ENCODE measurements around the gene SH3GL1.
A peak's percentile ranks its signal among the peaks of the same experiment; 100 is the strongest.

SH3GL1 gene

DNA sequence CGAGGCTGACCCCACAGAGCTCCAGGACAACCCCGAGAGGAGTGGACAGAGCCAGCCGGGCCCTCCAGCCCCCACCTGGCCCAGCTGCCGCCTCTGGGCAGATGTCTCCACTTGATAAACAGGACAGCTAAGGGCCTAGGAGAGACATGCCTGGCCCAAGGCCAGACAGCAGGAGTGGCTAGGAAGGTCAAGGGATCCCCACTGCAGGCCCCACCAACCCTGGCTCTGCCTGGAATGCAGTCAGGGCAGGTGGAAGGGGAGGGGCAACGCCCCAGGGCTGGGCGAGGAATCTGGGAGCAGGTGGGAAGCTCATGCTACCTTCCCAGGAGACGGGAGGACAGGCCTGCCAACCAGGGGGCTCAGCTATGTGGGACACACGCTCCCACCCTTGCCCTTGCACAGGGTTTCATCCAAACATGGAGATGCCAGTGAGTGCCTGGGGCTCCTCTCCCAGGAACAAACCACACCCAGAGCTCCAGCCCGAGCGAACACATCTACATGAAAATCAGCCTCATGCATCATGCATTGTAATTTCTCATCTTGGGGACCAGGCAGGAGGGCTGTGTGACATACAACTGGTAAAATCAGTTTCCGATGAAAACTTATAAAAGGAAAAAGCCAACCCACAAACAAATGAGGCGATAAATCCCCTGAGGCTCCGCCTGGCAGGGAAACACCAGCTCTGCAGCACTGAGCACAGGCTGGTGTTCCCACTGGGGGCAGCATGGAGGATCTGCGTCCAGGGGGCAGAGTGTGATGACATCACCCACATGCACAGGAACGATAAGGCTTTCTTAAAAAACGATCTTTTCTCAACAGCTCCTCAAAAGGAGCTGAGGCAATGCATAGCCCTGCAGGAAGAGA, 25.0 kb downstream of the SH3GL1 start:
- no peak for DNase-seq (ENCODE audit: low spot score)

DNA sequence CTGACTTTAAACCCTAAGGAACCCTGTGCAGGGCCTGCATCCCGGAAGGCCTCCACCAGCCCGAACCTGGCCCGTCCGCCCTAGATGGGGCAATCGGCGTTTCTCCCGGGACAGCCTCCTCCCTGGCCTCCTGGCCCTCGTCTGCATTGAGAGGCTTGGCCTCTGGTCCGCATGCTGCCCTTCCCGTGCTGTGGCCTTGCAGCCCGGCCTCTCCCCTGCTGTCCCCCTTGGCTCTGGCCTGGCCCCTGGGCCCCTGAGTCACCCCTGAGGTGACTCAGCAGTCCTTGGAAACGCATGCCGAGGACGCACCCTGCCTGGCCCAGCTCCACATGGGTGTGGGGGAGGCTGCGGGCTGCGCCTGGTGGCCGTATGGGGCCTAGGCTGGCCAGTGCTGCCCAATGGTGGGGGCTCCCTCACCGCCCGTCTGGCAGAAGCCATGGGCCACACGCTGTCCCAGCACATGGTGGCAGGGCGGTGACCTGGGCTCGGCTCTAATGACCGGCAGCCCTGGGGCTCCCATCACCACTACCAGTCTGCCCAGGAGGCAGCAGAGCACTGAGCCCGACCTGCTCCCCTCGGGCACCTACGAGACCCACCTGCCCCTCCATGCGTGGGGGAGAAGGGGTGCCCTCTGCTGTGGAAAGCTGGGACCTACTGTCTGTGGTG, 25.7 kb downstream of the SH3GL1 start:
- peak; percentile 83 for DNase-seq (ENCODE audit: low spot score)

DNA sequence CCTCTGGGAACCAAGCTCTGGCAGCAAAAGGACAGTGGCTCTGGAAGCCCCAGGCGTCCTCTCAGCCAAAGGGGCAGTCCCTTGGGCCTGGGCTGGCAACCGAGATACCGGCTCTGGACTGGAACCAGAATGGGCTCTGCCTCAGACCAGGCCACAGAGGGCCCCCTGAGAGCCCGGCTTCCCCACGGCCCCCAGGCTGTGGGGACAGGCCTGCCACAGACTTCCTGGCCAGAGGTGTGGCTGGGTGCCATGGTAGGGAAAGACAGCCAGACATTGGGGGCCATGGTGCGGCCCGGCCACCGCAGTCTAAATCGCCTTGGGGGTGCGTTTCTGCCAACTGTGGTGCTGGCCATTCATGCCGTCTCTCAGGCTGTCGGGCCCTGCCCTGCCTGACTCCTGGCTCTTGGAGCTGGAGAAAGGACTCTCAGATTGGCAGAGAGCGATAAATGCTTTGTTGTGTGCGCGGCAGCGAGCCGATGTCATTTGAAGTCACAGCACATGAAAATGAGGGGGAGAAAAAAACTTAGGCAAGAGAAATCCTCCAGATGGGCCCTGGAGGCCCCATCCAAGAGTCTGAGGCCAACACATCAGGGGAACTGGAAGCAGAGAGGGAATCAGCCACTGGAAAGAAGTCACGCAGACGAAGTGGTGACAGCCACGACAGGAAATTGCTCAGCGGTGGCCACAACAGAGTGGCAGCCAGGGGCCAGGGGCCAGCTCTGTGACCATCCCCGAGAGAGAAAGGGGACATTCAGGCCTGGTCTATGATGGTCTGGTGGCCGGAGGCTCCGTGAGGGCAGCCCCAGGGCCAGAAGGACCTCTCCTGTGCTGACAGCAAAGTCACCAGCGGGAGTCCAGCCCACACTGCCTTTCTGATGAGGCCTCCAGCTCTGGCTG, 26.5 kb downstream of the SH3GL1 start:
- no peak for DNase-seq (ENCODE audit: low spot score)

DNA sequence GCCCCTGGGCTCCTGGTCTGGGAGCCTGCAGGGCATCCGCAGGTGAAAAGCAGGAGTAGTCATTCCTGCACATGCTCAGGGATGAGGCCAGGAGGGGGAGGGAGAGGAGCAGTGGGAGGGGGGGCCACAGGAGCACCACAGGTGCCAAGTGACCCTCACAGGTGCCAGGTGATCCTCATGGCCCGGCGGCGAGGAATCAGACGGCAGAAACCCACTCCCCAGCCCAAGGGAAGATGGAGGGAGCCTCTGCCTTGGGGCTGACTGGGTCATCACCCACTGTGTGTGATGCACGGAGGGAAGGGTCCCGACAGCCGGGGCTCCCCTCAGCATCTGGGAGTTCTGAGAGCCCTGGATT, 27.4 kb downstream of the SH3GL1 start:
- DNase-seq (ENCODE audit: low spot score) = no peak

DNA sequence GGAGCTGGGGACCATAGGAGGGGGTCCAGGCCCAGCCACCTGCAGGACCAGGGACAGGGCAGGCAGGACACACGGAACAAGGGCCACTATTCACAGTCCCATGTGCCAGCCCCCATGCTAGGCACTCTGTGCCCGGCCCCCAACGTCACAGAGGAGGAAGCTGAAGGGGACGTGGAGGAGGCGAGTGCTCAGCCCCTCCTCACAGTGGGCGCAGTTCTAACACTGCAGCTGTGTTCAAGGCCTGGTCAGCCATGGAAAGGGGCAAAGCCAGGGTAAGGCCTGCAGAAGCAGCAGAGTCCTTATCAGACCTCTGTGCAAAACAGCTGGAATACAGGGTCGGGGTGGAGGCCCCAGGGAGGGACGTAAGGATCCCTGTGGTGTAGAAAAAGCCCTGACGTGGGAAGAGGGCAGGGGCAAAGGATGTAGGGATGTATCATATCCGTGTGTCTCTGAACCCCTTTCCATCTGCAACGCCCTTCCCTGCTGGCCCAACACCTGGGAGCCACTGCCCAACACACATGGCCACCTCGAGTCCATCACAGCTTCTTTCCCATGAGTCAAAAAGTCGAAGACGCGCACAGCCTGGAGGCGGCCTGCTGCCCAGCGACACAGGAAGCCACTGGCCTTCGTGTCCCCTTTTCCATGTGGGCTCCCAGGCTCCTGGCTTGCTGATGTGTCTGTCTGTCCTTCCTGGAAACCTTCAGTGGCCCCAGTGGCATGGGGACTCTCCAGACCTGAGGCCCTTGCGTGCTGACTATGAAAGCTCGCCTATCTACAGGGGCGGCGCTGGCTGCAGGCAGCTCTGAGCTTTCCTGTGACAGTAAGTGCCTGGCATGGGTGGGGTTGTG, 28.0 kb downstream of the SH3GL1 start:
- no peak for DNase-seq (ENCODE audit: low spot score)

DNA sequence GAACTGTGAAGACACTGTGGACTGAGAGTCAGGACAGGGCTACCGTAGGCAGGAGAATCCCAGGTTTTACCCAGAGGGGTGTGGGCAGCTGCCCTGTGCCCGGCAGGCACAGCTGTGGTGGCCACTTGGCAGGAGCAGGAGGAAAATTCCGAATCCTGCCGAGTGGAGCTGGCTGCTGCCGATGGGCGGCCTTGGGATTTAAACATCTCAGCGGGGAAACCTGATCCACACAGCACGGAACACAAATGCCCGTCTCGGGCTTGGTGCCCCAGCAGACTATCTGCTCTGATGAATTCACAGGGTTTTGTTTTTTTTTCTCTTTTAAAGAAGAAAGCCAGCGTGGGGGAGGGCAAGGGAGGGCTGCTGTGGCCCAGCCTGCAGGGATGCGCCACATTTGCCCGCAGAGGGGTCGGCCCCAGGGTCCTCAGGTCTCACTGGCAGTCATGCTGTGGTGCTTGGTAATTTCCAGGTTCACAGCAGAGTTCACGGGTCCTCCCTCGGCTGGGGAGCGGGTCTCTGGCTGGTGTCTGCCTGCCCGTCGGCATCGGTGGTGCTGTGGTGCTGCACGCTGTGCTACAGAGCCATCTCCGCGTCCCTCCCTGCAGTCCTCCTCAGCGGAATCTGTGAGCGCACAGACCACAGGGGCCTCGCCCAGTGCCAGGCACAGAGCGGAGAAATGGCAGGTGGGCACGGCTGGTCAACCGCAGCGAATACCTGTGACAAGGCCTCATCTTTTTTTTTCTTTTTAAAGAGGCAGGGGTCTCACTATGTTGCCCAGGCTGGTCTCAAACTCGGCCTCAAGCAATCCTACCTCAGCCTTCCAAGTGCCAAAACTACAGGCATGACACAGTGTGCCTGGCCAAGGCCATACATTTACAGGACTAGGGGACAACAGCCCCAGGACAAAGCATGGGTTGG, 28.8 kb downstream of the SH3GL1 start:
- no peak for DNase-seq (ENCODE audit: low spot score)

DNA sequence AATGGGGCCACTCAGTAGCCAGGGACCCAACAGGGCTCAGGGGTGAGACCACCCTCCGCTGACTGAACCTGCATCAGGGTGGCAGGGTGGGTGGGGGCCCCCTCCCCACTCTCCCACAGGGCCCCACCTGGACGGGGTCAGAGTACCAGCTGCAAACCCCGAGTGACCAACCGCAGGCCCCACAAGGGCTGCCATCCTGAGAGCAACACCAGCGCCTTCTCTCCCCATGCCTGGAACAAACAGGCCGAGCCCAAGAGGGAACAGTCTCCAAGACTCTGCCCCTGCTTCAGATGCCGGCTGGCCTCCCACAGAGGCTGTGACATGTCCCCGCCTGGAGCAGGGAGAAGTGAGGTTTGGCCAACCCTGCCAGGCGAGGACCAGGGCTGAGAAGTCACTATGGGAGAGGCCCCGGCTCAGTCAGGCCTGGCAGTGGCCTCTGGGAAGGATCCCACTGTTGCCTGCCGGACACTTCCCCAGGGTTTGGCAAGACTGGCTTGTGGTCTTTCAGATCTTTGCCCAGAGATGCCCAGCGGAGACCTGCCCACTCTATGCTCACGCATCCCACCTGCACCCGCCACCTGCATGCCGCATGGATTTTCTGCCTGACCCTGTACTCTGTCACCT, 29.8 kb downstream of the SH3GL1 start:
- no peak for DNase-seq (ENCODE audit: low spot score)

DNA sequence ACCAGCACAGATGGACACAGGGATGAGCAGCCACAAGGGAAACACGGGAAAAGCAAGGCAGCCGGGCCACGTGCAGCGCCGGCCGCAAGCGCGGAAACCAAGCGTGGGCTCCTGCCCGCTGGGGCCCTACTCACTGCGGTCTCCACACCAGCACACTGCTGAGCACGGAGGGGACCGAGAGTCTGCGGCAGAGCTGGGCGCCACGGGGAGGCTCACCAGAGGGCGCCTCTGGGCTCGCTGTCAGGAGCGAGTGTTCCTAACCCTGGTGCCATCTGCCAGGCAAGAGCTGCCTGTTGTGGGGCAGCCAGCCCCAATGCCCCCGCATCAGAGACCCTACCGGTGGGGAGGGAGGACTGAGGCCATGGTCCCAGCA, 30.5 kb downstream of the SH3GL1 start:
- DNase-seq (ENCODE audit: low spot score) = no peak

DNA sequence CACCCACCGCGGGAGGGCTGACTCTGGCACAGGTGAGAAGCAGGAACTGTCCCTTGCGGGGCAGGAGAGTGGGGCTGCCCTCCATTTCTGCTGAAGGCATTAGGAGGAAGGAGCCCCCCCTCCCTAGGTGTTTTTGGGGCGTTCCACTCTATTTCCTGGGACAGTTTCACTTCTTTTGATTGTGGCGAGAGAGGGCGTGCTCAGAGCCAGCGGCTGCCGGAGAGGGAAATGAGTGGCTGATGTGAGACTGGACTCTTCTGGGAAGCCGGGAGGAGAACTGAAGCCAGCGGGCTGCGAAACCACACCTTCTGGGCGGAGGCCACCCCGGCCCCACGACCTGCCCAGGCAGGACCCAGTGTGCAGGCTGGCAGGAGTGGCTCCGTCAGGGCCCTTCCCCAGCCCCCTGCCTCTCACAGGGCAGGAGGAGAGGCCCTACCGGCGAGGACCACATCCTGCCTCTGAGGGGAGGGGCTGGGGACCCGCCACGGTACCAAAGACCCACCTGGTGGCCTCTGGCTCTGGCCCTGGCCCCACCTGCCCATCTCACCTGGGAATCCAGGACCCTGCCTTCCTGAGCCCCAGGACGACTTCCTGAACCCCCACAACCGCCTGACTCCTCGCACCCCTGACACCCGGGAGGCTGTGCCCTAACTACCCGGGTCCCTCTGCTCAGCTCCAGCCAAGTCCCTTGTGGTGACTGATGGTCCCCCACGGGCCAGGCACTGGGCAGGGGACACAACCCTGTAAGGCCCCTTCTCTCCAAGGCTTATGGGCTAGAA, 31.0 kb downstream of the SH3GL1 start:
- DNase-seq (ENCODE audit: low spot score) = no peak

DNA sequence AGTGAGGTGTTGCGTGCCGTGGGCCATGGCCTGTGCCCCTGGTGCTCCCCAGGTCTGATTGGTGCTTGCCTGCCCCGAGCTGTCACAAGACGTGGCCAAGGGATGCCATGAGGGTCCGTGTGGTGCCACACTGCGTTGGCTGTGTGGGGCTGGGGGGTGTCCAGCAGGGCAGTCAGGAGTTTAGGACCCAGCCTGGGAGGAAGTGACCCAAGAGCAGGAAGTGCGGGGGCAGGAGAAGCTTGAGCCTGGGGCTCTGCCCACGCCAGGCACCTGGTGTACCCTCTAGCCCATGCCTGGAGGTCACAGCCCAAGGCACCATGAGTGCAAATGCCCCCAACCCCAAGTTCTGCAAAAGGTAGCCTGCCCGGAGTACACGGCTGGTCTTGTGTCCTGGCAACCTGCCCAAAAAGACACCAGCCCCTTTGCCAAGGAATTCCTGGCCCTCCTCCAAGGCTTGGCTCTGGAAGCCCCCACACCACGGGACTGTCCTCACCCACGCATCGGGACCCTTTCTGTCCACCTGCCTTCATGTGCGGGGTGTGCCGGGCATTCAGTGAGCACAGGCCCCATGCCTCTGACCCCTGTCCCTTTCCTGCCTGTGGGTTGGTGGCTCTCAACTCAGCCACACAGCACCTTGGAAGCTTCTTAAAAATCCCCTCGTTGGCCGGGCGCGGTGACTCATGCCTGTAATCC, 32.1 kb downstream of the SH3GL1 start:
- DNase-seq (ENCODE audit: low spot score) = no peak

DNA sequence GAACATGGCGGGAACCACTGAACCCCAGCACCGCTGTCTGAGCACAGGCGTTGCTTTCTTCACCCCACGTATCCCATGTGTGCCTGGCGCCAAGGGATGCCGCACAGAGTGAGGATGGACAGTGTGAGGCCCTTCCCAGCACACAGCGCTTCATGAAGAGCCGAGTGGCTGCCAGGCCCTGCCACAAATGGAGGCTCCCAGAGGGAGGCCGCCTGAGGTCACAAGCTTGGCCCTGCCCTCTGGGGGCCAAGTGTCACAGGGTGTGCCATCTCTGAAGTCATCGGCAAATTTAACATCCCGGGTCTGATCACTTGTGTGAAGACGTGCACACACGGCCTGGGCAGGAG, 32.6 kb downstream of the SH3GL1 start:
- DNase-seq (ENCODE audit: low spot score) = no peak

DNA sequence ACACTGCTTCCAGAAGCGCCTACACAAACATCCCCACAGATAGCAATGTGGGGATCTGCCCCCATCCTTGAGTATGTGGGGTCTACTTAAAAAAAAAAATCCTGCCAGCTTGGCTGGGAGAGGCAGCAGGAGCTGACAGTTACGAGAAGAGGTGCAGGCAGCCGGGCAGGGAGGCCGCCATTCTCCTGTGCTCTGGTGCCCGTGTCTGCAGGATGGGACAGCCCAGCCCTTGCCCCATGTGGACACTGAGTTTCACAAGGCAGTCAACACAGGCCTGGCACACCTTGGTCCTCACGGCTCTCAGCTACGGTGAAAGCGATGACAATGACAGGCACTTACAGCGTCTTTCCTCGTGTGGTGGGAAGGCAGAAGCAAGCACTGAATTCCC, 33.0 kb downstream of the SH3GL1 start:
- DNase-seq (ENCODE audit: low spot score) = no peak

DNA sequence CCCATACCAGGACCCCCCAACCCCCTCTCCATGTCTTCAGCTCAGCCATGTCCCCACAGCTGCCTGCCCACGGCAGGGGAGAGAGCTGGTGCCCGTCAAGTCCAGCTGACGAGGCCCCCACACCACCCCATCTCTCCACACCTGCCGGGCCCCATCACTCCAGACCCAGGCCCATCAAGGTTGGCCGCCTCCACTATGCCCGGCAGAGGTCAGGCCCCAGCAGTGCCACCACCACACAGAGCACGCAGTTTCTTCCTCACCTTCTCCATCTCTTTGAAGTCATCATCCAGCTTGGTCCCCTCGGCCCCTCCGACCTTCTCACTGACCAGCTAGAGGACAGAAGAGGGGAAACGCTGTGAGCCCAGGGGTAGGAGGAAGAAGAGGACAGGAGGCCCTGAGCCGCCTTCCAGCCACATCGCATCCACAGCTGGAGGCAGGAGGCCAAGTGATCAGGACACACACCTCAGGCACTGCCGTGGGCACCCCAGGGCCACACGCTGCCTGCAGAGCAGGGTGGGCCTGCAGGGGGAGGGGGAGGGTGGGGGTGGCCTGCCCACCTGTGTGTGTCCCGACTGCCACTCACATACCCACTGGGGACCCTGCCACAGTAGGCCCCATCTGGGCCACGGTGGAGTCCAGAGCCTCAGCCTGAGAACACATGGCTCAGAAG, 33.5 kb downstream of the SH3GL1 start:
- no peak for DNase-seq (ENCODE audit: low spot score)

DNA sequence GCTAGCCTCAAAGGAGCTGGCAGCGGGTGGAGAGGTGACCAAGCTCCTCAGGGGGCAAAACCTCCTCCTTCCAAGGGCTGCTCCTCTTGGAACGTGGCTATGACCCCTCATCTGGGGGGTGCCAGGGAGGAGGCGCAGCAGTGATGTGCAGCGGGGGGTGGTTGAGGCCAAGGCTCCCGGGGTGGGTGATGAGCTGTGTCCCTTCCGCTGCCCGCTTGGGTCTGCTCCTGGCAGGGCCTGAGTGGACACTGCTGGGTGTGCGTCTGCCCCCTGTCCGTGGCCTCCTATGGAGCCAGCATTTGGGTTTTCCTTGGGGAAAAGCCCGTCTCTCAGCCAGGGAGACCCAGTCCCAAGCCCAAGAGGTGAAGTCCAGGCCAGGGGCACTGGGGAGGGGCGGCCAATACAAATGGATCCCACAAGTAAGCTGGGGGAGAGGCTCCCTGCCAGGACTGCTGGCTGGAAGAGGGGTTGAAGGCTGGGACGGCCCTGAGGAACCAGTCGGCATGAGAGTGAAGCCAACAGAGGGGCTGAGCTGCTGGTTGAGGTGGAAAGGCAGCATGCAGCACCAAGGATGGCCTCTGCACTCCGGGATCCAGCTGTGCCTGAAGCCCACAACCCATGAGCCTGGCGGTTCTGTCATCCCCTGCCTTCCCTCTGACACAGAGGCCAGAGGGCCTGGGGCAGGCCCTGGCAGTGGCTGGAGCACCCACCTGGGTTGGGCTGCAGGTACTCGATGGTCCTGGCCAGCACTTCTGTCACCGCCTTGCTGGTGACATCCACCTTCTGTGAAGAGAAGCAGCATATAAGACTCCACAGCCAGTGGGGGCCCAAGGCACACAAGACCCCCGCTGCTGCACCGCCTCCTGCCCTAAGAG, 34.3 kb downstream of the SH3GL1 start:
- DNase-seq (ENCODE audit: low spot score) = no peak

DNA sequence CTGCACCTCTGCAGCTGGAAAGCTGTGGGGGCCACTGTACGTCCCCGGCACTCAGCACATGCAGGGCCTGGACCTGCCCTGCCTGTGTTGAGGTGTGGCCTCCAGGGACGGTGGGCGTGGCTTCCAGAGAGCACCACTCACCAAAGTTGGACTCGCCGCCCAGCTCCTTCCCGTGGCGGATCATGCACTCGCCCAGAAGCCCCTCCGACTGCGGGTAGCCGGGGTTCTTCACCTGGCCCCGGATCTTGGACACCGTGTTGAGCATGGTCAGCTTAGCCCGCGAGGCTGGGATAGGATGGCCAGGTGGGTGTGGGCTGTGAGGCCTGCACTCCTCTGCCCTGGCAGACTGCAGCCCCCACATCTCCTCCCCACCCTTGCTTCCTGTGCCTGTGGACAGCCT, 35.0 kb downstream of the SH3GL1 start:
- no peak for DNase-seq (ENCODE audit: low spot score)

DNA sequence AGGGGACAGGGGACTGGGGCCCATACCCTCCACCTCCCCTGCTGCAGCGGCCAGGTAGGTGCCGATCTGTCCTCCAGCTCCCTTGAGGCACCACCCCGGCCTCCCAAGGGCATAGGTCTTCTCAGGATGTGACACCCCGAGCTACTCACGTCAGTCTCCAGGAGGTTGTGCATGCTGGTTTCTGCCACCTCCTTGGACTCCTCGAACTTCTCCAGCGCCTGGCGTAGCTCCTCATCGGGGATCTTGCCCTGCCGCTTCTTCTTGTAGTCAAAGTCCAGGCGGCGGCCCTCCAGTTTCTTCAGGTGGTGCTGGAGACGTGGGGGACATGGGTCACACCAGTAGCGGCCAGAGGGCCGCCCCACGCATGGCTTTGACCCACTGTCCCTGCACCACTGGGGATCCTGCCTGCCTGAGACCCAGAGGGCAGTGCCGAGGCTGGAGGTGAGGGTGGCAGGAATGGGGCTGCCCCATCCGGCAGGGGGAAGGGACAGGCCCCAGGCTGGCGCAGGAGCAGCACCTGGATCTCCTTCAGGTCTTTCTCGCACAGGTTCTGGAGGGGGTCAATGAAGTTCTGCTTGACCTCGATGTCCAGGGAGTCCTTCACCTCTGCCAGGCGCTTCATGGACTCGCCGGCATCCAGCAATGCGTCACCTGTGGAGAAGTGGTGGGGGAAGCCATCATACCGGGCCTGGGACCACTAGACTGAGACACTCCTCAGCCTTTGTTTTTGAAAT, 36.6 kb downstream of the SH3GL1 start:
- no peak for DNase-seq (ENCODE audit: low spot score)

Measured in RKO (cell line).